GM23338 (cell line): ENCODE data around the gene TRAPPC2B. TPM values are rescaled to one million over a fixed set of nuclear protein-coding genes. Genes with fewer than 3 reads are reported as not detected.

Experiments
- ATAC-seq: fragments of 200-7000 bp; cut with Tn5 transposase; 3 replicates; pipeline ENCODE4 v1.9.1; 2020
- DNase-seq: peaks from one replicate; pipeline ENCODE4 v3.0.0-alpha.2; 2015; ENCODE audit warnings: low spot score
- H2AFZ ChIP-seq: fragments of 200-600 bp; sonication (generic); 2 replicates; pipeline ENCODE4 v1.8.0; 2016; ENCODE audit warnings: antibody characterized with exemption, mild to moderate bottlenecking, moderate library complexity
- H3F3A ChIP-seq: fragments of 200-600 bp; sonication (generic); replicated peaks from 2 replicates; pipeline ENCODE4 v1.8.0; 2017; ENCODE audit warnings: antibody characterized with exemption, mixed run types, low read depth
- H3K27ac ChIP-seq: fragments of 200-600 bp; sonication (generic); 2 replicates; pipeline ENCODE4 v1.6.1; 2016; ENCODE audit warnings: low read depth
- H3K27me3 ChIP-seq: fragments of 200-600 bp; sonication (generic); 2 replicates; pipeline ENCODE4 v1.8.0; 2016; ENCODE audit warnings: mild to moderate bottlenecking, mixed run types, moderate library complexity; ENCODE audit not compliant: insufficient read depth
- H3K36me3 ChIP-seq: fragments of 200-600 bp; sonication (generic); 2 replicates; pipeline ENCODE4 v1.8.0; 2016; ENCODE audit warnings: mild to moderate bottlenecking; ENCODE audit not compliant: insufficient read depth
- H3K4me1 ChIP-seq: fragments of 200-600 bp; sonication (generic); 2 replicates; pipeline ENCODE4 v1.8.0; 2016; ENCODE audit warnings: mild to moderate bottlenecking, moderate library complexity; ENCODE audit not compliant: insufficient read depth
- H3K4me2 ChIP-seq: fragments of 200-600 bp; sonication (generic); 2 replicates; pipeline ENCODE4 v1.7.1; 2017; ENCODE audit warnings: mixed run types
- H3K4me3 ChIP-seq: fragments of 200-600 bp; sonication (generic); 2 replicates; pipeline ENCODE4 v1.6.1; 2016; ENCODE audit warnings: mixed run types
- H3K79me2 ChIP-seq: fragments of 200-600 bp; sonication (generic); replicated peaks from 2 replicates; pipeline ENCODE4 v1.8.0; 2017; ENCODE audit warnings: mild to moderate bottlenecking; ENCODE audit not compliant: insufficient read depth
- H3K9me2 ChIP-seq: fragments of 200-600 bp; sonication (generic); 2 replicates; pipeline ENCODE4 v1.8.0; 2017; ENCODE audit not compliant: insufficient read depth
- H4K20me1 ChIP-seq: fragments of 200-600 bp; sonication (generic); replicated peaks from 2 replicates; pipeline ENCODE4 v1.8.0; 2017; ENCODE audit warnings: mild to moderate bottlenecking; ENCODE audit not compliant: insufficient read depth
- H3K27ac Mint-ChIP-seq: 2 replicates; pipeline ENCODE4 v1.8.0; 2020; ENCODE audit warnings: inconsistent platforms, mild to moderate bottlenecking, moderate library complexity, mixed read lengths
- H3K27me3 Mint-ChIP-seq: 3 replicates; pipeline ENCODE4 v1.8.0; 2022; ENCODE audit warnings: low read depth, mild to moderate bottlenecking, moderate library complexity, mixed read lengths, inconsistent platforms; ENCODE audit not compliant: insufficient read depth, poor library complexity
- H3K36me3 Mint-ChIP-seq: 3 replicates; pipeline ENCODE4 v1.8.0; 2021; ENCODE audit warnings: low read depth, mild to moderate bottlenecking, inconsistent platforms, moderate library complexity, mixed read lengths
- H3K4me1 Mint-ChIP-seq: 3 replicates; pipeline ENCODE4 v1.8.0; 2020; ENCODE audit warnings: mild to moderate bottlenecking, inconsistent platforms, mixed read lengths
- H3K4me3 Mint-ChIP-seq: 3 replicates; pipeline ENCODE4 v1.8.0; 2021; ENCODE audit warnings: moderate library complexity, mild to moderate bottlenecking, inconsistent platforms, mixed read lengths
- H3K9me3 Mint-ChIP-seq: 3 replicates; pipeline ENCODE4 v1.8.0; 2020; ENCODE audit warnings: moderate library complexity, mild to moderate bottlenecking, inconsistent platforms, mixed read lengths
- CREB1 ChIP-seq: fragments of 250-450 bp; sonication (Bioruptor Pico); IDR thresholded peaks from 2 replicates; pipeline ENCODE4 v1.5.0; 2020; ENCODE audit warnings: low read depth, mild to moderate bottlenecking, moderate library complexity
- ETS1 ChIP-seq: IDR thresholded peaks from 2 replicates; pipeline ENCODE4 v1.6.1; 2016; ENCODE audit warnings: antibody characterized with exemption
- EZH2 ChIP-seq: fragments of 200-600 bp; sonication (generic); IDR thresholded peaks from one replicate; pipeline ENCODE4 v1.8.0; 2017; ENCODE audit warnings: antibody characterized with exemption, mild to moderate bottlenecking, low read depth; ENCODE audit not compliant: unreplicated experiment
- EZH2phosphoT487 ChIP-seq: fragments of 200-600 bp; sonication (generic); IDR thresholded peaks from one replicate; pipeline ENCODE4 v1.8.1; 2018; ENCODE audit warnings: antibody characterized with exemption; ENCODE audit not compliant: unreplicated experiment
- JUNB ChIP-seq: IDR thresholded peaks from one replicate; pipeline ENCODE4 v1.6.1; 2016; ENCODE audit warnings: antibody characterized with exemption; ENCODE audit not compliant: unreplicated experiment
- NANOG ChIP-seq: IDR thresholded peaks from 2 replicates; pipeline ENCODE4 v1.6.1; 2016; ENCODE audit warnings: antibody characterized with exemption, borderline replicate concordance
- POLR2AphosphoS5 ChIP-seq: IDR thresholded peaks from 2 replicates; pipeline ENCODE4 v1.6.1; 2016; ENCODE audit warnings: antibody characterized with exemption, low read depth
- REST ChIP-seq: IDR thresholded peaks from one replicate; pipeline ENCODE4 v1.6.1; 2018; ENCODE audit warnings: antibody characterized with exemption; ENCODE audit not compliant: unreplicated experiment
- STAT1 ChIP-seq: IDR thresholded peaks from one replicate; pipeline ENCODE4 v1.6.1; 2016; ENCODE audit warnings: antibody characterized with exemption; ENCODE audit not compliant: unreplicated experiment
- ZNF331 ChIP-seq: fragments of 250-450 bp; sonication (Bioruptor Pico); IDR thresholded peaks from 2 replicates; pipeline ENCODE4 v1.5.0; 2020; ENCODE audit warnings: low read depth, mild to moderate bottlenecking, moderate library complexity
- ZNF462 ChIP-seq: fragments of 250-450 bp; sonication (Bioruptor Pico); IDR thresholded peaks from 2 replicates; pipeline ENCODE4 v1.5.0; 2020; ENCODE audit warnings: mild to moderate bottlenecking, moderate library complexity
- polyA plus RNA-seq: library from polyadenylated mRNA; unstranded; fragments of >200 nt; fragmentation: Nextera tagmentation; extraction: Ambion mirVana; gene quantifications from 2 replicates; pipeline ENCODE4 v1.2.1, GENCODE V29; 2016
- total RNA-seq: library from RNA; depleted of rRNA; stranded (reverse); fragments of >200 nt; shearing (Covaris generic); gene quantifications from 2 replicates; pipeline ENCODE4 v1.2.3, GENCODE V29; 2014

Gene TRAPPC2B
- total and polyA plus RNA-seq, 2 experiments from 2014 or later, result 17.1 to 55.2 TPM

- Histone ChIP-seq H3K36me3 (peaks cover 8% of the 10 kb centered on the region; the same call in 1 of the 2 replicates), H4K20me1 (no peaks in the 10 kb centered on the region), H3K27ac (no peak overlapping the region), H3K27me3 (no peaks in the 10 kb centered on the region), H2AFZ (no peak overlapping the region), H3K4me1 (no peaks in the 10 kb centered on the region), H3F3A (no peaks in the 10 kb centered on the region), H3K79me2 (no peaks in the 10 kb centered on the region), H3K4me3 (no peak overlapping the region), H3K9me2 (no peaks in the 10 kb centered on the region), H3K4me2 (no peak overlapping the region)
- peaks cover 49% of the 10 kb centered on the region for H3K36me3 Mint-ChIP-seq
- H3K27ac Mint-ChIP-seq, result no peak overlapping the region
- no peak overlapping the region for H3K4me3 Mint-ChIP-seq
- H3K4me1 Mint-ChIP-seq, result no peaks in the 10 kb centered on the region
- no peak for ATAC-seq
- no peaks in the 10 kb centered on the region for H3K27me3 Mint-ChIP-seq
- peaks cover 25% of the 10 kb centered on the region for H3K9me3 Mint-ChIP-seq
- TF ChIP-seq POLR2AphosphoS5, result no peak
- no peak for TF ChIP-seq ETS1
- no peak for TF ChIP-seq CREB1 (CRISPR knock-in tag)
- TF ChIP-seq EZH2phosphoT487, result no peak
- no peak for TF ChIP-seq NANOG
- TF ChIP-seq STAT1, result no peak
- TF ChIP-seq ZNF331, result no peak
- no peak for DNase-seq
Measured at GRCh38 chr19:57398868-57399267, 35.5 kb downstream of the TRAPPC2B start.

- Histone ChIP-seq H3K4me2 (no peak overlapping the region), H3K4me3 (no peak overlapping the region), H3K4me1 (no peaks in the 10 kb centered on the region), H2AFZ (no peak overlapping the region), H3K27ac (no peak overlapping the region), H3K9me2 (no peaks in the 10 kb centered on the region), H3K36me3 (peaks cover 3% of the 10 kb centered on the region; the same call in 1 of the 2 replicates), H3K27me3 (no peaks in the 10 kb centered on the region), H3F3A (no peaks in the 10 kb centered on the region), H3K79me2 (no peaks in the 10 kb centered on the region), H4K20me1 (no peaks in the 10 kb centered on the region)
- ATAC-seq, result no peak
- no peak for DNase-seq
- no peak overlapping the region for H3K27ac Mint-ChIP-seq
- peaks cover 8% of the 10 kb centered on the region for H3K27me3 Mint-ChIP-seq
- H3K4me1 Mint-ChIP-seq, result no peaks in the 10 kb centered on the region
- H3K36me3 Mint-ChIP-seq, result peaks cover 26% of the 10 kb centered on the region
- H3K4me3 Mint-ChIP-seq, result no peak overlapping the region
- peaks cover 20% of the 10 kb centered on the region for H3K9me3 Mint-ChIP-seq
- TF ChIP-seq ZNF331, result no peak
- no peak for TF ChIP-seq ZNF462 (CRISPR knock-in tag)
- TF ChIP-seq EZH2, result no peak
- TF ChIP-seq JUNB, result no peak
- TF ChIP-seq EZH2phosphoT487, result no peak
- no peak for TF ChIP-seq REST
Measured at GRCh38 chr19:57403737-57404563, 40.6 kb downstream of the TRAPPC2B start.
